HG02884 (cell line): ENCODE data around the gene RNFT2.

Source experiments
- ATAC-seq: cut with Tn5 transposase; IDR thresholded peaks from one replicate; pipeline ENCODE4 v1.9.1; 2021; ENCODE audit warnings: mild to moderate bottlenecking, moderate library complexity; ENCODE audit not compliant: unreplicated experiment

RNFT2 gene

DNA sequence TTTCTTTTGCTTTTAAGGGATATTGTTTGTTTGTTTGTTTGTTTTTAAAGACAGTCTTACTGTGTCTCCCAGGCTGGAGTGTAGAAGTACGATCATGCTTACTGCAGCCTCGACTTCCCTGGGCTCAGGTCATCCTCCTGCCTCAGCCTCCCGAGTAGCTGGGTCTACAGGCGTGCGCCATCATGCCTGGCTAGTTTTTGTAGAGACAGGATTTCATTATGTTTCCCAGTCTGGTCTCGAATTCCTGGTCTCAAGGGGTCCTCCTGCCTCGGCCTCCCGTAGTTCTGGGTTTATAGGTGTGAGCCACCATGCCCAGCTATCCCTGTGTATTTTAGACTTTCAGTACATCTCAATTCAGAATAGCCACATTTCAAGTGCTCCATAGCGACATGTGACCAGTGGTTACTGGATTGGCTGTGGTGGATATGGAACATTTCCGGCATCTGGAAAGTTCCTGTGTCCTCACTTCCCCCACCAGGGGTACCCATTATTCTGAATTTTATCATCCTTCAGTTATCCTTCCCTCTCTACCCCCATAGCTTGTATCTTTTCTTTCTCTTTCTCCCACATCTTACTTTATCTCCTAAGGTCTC lies 82.0 kb downstream of the RNFT2 start:
- no peak for ATAC-seq

DNA sequence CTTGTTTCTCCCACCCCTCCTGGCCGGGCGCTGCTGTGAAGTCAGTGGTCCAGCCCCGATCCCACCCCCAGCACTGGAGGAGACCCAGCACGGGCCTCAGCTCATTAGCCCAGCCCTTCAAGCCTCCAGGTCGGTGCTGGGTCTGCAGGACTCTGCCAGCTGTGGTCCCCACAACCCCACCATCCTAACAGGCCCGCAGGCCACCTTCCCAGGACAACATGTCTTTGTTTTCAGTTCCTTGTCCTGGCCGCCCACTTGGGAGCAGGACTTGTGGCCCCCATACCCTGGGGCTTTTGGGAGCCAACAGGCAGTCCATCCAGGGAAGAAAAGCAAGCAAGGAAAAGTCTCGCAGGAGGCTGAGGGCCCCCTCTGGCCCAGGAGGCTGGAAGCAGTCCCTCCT lies 83.2 kb downstream of the RNFT2 start:
- no peak for ATAC-seq

DNA sequence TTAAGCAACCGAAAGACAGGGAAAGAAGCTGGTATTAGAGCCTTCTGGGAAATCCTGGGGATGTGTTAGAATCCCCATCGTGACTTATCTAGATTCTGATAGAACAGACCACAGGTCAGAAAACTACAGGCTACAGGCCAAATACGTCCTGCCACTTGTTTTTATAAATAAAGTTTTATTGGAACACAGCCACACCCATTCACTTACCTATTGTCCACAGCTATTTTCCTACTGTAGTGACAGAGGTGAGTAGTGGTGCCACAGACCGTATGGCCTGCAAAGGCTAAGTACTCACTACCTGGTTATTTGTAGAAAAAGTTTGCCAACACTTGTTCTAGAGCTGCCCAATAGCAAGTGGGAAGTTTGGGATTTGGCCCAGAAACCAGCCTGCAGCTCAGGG lies 89.3 kb downstream of the RNFT2 start:
- no peak for ATAC-seq

DNA sequence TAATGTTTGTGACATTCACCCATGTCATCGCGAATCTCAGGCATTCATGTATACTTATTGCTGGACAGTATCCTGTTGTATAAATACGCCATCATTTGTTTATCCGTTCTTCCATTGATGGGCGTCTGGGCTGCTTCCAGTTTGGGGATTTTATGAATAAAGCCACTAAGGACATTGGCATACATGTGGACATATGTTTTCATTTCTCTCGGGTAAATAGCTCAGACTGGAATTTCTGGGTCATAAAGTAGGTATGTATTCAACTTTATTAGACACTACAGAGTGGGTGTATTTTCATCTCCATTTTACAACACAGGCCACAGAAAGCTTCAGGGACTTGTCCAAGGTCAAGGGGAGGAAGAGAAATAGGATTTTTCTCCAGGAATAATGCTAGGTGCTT lies 94.2 kb downstream of the RNFT2 start:
- ATAC-seq: no peak

DNA sequence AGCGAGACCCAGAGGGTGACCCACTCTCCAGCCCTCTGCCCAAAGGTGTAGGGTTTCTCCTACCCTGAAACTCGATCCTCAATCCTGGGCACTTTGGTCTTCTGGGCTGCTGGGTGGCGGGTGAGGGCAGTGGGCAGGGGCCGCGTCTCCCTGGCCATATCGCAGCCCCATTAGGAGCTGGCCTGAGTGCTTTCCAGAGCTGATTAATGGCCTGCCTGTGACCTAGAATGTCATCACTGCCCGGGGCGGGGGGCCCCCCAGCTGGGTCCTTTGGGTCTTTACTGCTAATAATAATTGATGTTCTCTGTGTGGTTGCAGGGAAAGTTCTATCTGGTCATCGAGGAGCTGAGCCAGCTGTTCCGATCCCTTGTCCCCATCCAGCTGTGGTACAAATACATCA lies 95.4 kb downstream of the RNFT2 start:
- no peak for ATAC-seq

DNA sequence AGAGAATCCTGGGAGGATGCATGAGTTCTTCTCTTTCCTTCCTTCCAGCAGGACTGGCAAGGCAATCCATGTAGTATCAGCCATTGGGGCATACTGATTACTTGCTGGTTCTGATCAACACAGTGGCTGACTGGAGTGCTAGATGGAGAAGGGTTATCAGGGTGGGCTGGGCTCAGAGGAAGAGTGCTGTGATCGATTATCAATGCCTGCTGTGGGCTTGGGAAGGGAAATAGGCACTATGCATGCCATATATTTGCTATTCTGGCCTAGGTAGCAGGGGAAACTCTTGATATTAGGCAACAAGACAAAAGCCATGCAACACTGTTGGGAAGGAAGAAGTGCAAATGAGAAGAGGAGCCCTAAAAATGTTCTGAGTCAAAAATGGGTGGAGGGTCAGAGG lies 97.4 kb downstream of the RNFT2 start:
- no peak for ATAC-seq

DNA sequence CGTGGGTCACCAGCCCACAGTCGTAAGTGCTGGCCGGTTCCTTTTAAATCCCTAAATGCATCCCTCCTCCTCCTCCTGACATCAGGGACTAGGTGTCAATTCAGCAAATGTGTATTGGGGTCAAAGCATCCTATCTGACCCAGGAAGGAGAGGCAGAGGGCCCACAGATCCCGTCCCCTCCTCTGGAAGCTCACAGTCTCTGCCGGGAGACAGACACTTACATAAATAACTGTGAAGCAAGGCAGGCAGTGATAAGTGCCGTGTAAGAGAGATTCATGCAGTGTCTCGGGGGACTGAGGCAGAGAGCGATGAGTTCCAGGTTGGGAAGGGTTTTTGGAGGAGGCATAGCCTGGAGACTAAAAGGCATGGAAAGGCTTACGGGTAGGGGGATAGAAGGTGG lies 99.0 kb downstream of the RNFT2 start:
- ATAC-seq: no peak

DNA sequence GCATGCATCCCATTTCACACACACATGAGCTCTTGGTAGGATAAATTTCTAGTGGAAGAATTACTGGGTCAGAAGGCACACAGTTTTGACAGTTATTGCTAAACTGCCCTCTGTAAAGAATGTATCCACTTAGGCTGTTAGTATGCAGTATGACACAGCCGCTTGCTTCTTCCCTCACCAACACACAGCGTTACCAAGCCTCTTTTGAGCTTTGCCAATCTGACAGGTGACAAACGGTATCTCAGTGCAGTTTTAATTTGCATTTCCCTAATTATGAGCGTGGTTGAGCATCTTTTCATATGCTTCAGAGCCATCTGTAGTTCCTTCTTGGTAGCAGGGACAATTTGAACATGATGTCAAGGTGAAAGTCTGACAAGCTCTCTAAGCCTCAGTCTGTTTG lies 100.2 kb downstream of the RNFT2 start:
- no peak for ATAC-seq

DNA sequence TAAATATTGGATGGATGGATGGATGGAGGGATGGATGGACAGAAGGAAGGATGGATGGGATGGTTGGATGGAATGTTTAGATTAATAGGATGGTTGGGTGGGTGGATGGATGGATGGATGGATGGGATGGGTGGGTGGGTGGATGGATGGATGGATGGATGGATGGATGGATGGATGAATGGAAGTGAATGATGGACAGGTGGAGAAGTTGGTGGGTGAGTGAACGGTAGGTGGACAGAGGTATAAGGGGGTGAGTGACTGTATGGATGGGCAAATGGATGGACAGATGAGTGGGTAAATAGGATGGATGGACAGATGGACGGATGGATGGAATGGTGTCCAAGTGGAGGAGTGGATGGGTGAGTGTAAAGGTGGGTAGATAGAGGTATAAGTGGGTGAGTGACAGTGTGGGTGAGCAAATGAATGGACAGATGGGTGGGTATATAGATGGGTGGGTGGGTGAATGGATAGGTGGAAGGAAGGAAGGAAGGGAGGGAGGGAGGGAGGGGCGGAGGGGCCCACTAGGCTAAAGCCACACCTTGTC lies 101.2 kb downstream of the RNFT2 start:
- no peak for ATAC-seq

DNA sequence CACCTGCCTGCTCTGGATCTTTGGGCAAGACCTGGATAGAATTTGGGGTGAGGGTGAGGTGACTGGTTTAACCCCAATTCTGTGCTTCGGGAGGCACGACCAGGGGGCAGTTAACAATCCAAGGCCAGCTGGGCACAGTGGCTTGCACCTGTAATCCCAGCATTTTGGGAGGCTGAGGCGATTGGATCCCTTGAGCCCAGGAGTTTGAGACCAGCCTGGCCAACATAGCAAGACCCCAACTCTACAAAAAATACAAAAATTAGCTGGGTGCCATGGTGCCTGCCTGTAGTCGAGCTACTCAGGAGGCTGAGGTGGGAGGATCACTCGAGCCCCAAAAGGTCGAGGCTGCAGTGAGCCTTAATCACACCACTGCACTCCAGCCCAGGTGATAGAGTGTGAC lies 105.0 kb downstream of the RNFT2 start:
- no peak for ATAC-seq

DNA sequence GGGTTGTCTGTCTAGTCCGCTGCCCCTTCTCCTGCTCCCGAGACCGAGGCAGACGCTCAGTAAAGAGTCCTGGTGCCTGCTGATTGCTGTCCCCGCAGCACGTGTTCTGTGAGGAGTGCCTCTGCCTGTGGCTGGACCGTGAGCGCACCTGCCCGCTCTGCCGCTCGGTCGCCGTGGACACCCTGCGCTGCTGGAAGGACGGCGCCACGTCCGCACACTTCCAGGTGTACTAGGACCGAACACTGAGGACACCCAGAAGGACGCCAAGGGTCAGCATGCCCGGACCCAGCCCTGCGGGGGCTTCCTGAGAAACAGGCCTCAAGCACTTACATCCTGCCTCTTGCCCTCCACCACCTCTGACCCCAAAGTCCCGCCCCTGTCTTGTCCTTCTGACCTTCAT lies 111.1 kb downstream of the RNFT2 start:
- ATAC-seq: no peak

DNA sequence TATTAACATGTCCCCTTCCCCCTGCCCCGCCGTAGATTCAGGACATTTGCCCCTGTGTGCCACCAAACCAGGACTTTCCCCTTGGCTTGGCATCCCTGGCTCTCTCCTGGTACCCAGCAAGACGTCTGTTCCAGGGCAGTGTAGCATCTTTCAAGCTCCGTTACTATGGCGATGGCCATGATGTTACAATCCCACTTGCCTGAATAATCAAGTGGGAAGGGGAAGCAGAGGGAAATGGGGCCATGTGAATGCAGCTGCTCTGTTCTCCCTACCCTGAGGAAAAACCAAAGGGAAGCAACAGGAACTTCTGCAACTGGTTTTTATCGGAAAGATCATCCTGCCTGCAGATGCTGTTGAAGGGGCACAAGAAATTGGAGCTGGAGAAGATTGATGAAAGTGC lies 114.2 kb downstream of the RNFT2 start:
- no peak for ATAC-seq

DNA sequence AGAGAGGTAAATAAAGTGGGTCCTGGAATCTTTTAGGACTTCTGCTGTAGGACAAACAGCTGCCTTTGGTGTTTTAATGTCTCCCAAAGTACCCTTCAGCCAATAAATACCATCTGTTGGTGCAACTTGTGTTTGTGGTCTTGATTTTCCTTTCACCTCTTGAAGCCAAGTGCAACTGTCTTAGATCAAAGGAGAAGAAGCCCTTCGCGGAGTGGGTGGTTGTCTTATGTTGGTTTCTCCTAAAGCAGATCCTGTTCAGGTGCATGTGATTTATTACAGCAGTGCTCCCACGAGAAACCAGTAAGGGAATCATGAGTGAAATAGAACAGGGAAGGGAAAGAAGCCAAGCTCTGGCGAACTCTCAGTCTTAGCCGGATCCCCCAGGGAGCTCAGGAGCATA lies 115.4 kb downstream of the RNFT2 start:
- no peak for ATAC-seq

DNA sequence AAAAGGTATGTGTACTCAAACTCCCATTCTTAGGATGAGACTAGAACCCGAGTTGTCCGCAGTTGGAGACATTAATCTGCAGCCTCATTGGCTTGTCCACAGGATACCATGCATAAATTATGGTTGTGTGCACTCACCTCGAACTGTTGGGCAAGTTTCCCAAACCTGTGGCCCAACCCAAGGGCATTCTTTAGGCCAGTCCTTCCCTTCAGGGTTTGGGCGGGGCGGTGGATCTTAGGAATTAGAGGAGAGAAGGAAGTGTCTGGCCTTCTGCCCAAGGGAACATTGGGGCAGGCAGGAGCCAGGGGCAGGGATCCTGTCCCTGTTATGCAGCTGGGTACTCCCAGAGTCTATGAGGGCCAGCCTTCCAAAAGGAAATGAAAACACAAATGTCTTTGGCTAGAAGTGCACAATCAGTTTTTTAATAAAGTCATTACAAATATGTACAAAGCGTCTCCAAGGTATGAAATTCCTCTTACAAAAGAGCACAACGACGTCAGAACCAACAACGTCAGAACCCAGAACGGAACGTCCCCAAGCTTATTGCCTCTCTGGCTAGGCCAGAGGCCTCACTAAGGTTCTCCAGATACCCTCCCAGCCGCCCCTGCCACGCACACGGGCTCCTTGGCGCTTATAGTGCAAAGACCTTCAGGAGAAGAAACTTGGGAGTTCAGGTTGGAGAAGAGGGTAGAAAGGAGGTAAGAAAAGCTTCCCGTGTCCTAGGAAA lies 117.8 kb downstream of the RNFT2 start:
- ATAC-seq: no peak

DNA sequence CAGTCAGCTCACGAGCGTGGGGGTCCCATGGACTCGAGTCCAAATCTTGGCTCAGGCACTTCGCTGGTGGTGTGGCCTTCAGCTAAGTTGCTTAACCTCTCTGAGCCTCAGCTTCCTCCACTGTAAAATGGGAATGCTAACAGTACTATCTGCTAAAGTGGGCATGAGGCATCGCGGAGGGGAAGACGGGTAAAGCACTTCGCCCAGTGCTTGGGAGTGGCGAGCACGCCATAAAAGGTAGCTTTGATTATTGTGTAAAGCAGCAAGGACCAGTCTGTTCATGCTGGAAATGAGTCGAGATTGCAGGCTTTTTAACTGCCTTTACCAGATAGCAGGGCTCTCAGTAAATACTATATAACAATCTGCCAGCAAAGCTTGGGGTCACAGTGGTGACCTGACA lies 118.6 kb downstream of the RNFT2 start:
- ATAC-seq: no peak

DNA sequence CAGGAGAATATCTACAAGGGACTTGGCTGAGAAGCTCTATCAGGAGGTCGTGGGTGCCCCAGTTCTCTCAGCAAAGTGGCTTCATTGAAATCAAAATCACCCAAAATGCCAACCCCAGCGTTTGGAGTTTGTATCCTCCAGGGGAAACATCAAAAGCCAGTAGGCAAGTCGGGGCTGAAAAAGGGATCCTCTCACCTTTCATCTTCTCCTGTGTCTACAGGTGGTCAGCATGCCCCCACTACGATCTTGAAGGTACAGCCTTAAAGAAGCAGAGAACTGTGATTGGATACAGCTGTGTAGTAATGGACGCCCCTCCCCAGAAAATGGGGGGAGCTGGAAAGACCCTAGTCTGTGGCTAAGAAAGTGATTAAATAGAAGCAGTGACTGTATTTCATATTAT lies 121.0 kb downstream of the RNFT2 start:
- no peak for ATAC-seq

DNA sequence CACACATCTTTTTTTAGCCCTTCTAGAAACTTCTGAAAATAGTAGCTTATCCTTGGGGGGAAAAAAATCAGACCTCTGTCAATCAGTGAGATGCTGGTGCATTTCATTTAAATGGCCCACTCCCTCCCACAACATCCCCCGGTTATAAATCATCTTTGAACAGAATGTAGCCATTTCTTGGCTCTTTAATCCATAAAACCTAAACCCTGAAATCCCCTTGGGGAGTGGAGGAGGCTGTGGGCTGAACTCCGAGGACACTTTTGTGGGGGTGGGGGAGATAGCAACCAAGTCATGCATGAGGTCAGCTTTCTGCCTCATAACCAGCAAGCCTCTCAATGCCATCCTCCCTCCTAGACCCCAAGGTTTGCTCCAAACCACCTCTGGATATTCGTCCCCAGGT lies 122.1 kb downstream of the RNFT2 start:
- ATAC-seq: no peak

DNA sequence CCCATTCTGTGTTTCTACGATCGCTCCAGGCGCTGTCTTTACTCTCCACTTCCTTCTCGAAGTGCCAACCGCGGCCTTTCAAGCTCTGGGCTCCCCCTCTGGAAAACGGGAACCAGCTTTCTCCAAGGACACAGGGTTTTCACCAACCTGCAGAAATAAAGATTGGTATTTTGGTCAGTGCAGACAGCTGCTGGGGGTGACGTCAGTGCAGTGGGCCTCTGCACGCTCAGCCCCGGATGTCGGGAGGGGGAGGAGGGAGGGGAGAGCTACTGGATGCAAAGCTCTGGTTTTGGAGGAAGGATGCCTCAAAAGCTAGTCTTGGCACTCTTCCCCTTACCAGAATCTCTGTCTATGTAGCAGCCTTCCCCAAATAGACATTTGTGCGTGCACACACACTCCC lies 123.2 kb downstream of the RNFT2 start:
- ATAC-seq: peak; percentile 84

DNA sequence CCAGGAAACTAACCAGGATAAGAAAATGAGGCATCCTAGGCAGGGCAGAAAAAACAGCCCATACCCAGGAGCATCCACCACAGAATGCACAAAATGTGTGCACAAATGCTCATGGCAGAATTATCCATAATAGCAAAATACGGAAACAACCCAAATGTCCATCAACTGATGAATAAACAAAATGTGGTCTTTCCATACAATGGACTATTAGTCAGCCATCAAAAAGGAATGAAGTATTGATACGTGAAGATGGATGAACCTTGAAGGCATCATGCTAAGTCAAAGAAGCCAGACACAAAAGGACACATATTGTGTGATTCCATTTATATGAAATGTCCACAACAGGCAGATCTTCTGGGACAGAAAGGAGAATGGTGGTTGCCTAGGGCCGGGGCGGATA lies 124.1 kb downstream of the RNFT2 start:
- no peak for ATAC-seq

DNA sequence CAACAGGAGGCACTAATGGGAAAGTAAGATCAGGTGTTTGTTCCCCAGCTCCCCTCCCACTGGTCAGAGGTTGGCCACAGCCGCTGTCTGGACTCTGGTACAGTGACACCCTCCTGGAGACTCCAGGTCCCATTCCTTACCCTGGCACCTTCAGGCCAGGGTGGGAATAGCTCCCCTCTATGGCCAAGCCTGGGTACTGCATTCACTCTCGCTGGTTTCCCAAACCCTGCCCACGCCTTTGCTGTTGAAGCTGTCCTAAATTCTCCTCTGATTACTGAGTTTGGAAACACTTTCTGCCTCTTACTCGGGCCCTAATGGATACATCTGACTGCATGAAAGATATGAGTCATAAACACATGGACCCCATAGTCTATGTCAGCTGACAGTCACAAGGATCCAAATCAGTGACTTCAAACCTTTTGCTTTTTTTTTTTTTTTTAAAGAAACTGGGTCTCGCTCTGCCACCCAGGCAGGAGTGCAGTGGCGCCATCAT lies 125.2 kb downstream of the RNFT2 start:
- ATAC-seq: no peak

DNA sequence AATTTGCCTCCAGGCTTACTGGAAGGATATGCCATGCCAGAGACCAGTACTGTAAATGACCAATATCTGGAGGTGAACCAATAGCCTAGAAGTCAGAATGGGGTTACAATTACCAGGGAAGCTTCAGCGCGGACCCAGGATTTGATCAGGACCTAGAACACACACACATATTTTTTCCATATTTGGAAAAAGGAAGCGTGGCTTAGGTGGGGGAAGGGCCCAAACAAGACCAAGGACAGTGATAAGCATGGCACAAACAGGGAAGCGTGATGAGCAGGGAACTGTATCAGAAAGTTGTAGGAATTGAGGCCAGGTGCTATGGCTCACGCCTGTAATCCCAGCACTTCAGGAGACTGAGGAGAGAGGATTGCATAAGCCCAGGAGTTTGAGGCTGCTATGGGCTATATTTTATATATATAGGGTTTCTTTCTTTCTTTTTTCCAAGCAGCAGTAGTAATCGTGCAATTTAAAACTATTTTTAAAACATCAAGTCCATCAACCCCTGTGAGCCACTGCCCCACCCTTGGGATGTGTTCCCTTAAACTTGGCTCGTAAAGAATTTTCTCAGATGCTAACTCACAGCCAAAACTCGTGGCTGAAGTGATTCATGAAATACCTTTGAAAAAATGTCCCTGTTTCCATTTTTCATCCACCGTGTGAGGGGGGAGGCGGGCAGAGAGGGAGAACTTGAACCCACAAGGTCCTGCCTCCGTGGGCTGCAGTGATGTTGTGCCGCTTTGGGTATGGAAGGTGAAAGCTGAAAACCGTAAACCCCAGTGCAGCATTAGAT lies 126.5 kb downstream of the RNFT2 start:
- no peak for ATAC-seq

DNA sequence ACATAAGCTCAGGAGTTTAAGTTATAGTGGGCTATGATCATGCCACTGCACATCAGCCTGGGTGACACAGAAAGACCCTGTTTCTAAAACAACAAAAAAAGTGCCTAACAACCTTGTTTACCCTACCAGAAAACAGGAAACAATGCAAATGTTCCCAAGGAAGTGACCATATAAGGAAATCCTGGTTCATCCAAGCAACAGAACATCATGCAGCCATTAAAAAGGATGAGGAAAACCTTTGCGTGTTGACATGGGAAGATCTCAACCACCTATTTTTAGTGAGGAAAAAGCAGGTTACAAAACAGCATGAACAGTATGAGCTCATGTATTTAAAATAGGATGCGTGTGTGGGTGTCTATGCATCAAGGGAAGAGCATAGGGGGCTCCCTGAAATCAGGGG lies 129.4 kb downstream of the RNFT2 start:
- no peak for ATAC-seq
